HG03060 (cell line): ENCODE data around the gene ZBTB20.

Experiments
- ATAC-seq: cut with Tn5 transposase; IDR thresholded peaks from one replicate; pipeline ENCODE4 v1.9.1; 2021; ENCODE audit warnings: low read depth, moderate number of reproducible peaks; ENCODE audit not compliant: unreplicated experiment

Gene ZBTB20

GRCh38 chr3:114365909-114366308, 781.2 kb downstream of the ZBTB20 start:
- ATAC-seq, result no peak

- ATAC-seq, result no peak
Observed at GRCh38 chr3:114364806-114365654, 782.1 kb downstream of the ZBTB20 start.

GRCh38 chr3:114363554-114364202, 783.4 kb downstream of the ZBTB20 start:
- ATAC-seq, result no peak

DNA sequence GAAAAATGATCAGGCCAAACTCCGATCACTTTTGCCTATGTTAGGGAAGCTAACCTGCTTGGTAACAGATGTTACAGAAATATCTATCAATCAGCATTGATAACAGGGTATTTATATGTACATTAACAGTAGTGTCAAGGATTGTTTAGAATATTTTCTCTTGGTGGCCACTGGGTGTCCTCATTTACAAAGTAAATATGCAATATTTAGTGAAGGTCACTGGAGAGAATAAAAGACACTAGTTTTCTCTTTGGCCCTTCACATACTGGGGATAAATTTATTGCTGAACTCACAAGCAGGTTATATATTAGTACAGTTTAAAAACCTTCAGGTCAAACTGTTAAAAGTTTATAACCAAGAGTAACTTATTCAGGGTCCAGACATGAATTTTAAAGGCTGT, 784.3 kb downstream of the ZBTB20 start:
- no peak for ATAC-seq

- no peak for ATAC-seq
Observed at GRCh38 chr3:114361391-114361790, 785.7 kb downstream of the ZBTB20 start.

DNA sequence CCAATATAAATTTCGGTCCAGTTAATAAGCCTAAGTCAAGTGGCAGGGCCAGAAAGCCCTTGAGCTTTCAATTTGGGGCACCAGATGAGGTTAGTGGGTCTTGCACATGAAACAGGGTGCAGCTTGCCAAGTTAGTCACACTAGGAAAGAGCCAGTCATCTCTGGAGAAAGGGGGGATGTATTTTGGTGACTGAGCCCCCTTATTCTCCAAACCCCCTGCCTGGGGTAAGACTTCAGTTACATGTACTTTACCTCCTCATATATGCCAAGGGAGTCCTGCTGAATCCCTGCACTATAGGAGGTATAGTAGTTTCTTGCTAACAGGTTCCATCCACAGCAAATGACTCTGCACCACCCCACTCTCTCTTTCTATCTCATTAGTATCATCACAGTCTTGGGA, 790.6 kb downstream of the ZBTB20 start:
- no peak for ATAC-seq

DNA sequence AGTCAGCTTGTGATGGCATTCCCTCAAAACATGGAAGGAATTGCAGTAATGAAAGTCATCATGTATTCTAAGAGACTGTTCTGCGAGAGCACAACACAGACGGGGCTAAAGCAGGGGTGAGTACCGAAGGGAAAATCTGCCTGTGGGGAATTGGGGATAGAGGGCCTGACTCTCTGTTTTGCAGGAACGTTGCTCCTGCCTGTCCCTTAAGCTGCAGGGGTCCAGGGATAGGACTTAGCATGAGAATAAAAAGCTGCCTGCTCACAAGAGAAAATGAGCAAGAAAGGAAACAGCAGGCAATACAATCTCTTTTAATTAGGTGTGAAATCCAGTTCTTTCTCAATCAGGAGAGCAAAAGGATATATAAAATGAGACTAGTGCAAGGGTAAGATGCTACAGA, 791.0 kb downstream of the ZBTB20 start:
- ATAC-seq, result no peak

DNA sequence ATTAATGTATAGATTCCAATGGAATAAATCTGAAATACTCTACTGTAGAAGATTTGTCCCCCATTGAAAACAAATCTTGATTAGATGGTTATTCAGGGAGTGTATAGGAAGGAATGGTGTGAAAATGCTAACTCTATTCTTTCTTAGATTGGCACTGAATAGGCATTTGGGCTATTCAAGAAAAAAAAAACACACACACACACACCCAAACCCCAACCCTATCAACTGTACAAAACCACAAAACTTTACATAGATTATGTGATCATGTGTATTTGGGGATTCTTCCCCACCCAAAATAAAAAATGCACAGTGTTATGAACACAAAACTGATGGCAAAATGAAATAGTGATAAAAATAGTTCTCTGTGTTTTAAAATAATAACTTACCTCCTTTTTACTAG, 791.4 kb downstream of the ZBTB20 start:
- ATAC-seq, result no peak

- ATAC-seq, result no peak
Observed at GRCh38 chr3:114351822-114352145, 795.3 kb downstream of the ZBTB20 start.

GRCh38 chr3:114351123-114351821, 795.8 kb downstream of the ZBTB20 start:
- no peak for ATAC-seq

DNA sequence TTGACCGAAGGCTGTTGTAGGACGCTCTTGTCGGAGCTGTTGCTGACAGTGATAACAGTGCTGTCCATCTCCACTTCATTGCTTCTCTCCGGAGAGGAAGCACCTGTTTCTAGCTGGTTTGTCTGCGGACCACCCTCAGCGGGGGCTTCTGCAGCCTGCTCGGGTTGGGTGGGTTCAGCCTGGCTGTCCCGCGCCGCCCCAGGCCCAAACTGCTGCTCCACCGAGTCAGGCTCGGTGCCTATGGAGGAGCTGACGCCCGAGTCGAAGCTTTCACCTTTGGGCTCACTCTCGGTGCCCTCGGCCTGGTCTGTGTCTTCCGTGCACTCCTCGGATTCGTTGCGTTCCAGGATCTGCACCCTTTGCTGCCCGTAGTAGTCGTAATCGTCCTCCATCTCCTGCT, 796.4 kb downstream of the ZBTB20 start:
- no peak for ATAC-seq

GRCh38 chr3:114350271-114350670, 796.8 kb downstream of the ZBTB20 start:
- no peak for ATAC-seq

GRCh38 chr3:114344492-114344891, 802.6 kb downstream of the ZBTB20 start:
- no peak for ATAC-seq

DNA sequence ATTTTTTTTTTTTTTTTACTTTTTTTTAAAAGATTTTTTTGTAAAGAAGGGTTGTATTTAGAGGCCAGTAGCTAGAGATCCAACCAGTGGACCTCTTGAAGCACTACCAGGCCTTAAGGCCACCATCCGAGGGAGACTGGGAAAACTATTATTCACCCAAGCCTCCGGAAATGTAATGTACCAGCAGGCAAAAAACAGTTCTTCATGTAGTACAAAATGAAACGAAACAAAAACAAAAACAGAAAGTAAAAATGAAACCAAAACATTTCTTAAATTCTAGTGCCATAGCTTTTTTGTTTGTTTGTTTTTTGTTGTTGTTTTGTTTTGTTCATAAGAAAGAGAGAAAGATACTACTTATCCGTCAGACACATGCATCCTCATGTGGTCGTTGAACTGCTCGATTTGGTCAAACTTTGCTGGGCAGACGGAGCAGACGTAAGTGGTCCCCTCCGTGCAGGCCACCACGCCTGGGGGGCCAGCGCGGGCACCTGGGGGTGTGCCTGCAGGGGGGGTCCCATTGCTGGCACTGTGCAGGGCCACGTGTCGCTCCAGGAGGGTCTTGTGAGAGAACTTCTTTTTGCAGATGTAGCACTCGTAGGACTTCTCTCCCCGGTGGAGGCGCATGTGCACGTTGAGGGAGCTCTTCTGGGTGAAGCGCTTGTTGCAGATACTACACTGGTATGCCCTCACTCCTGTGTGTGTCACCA, 808.3 kb downstream of the ZBTB20 start:
- no peak for ATAC-seq

DNA sequence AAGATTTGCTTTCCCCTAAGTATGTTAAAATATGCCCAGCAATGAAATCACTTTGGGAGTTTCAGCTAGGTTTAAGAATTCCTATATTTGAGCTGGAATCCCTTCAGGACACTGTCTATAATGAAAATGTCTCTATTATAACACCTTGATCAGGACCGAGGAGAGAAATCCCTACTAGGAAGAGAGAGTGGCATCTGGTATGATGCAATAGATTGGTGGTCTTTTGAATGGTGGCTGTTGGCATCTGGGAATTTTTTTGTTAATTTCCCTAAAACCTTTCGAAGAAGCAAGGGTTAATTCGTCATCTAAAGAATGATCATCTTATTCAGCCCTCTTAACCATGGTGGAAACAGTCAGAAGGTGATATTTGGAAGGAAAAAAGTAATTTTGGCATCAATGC, 810.2 kb downstream of the ZBTB20 start:
- ATAC-seq, result no peak

DNA sequence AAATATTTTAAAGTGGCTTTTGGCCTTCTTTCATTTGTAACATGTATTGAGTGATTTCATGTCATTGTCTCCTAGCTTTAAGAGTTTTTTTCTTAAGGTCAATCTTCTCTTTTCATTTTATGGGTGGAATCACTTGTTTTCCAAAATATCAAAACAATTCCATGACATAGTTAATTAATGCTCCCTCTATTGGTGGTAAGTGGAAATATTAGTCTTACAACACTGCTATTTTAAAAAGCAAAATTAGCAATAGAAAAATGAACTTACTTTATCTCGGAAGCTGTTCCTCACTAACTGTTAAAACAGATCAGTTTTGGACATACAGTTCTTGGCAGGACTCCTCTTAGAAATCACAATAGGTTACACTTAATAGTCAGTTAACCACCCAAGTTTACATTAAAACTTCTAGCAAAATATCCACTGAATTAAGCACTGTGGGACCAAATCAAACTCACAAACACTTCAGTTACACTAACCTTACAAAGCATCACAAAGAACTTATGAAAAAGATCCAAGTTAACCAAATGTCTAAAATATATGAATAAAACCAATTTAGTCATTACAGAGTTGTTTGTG, 810.9 kb downstream of the ZBTB20 start:
- ATAC-seq, result no peak

GRCh38 chr3:114333923-114334240, 813.2 kb downstream of the ZBTB20 start:
- ATAC-seq, result no peak

GRCh38 chr3:114333180-114333922, 813.7 kb downstream of the ZBTB20 start:
- ATAC-seq, result no peak

GRCh38 chr3:114332342-114333179, 814.5 kb downstream of the ZBTB20 start:
- no peak for ATAC-seq
